Measurements from ENCODE around the gene LILRB5. TPM values are rescaled to one million over a fixed set of nuclear protein-coding genes. Genes with fewer than 3 reads are reported as not detected.

The LILRB5 gene
- total and polyA plus RNA-seq, 2 of the 8 experiments (the other 6 are each of a cell fraction or from before 2014, with no cell fraction given), result 0.05 TPM; not detected in 1

- no peak for TF ChIP-seq E2F6 (IDR thresholded peaks at IDR 0.05)
- no peak for TF ChIP-seq SUZ12 (IDR thresholded peaks at IDR 0.05; ENCODE audit: low read length)
- TF ChIP-seq EZH2 (IDR thresholded peaks at IDR 0.05; ENCODE audit: low read depth, low read length, severe bottlenecking), result no peak
Measured at GRCh38 chr19:54252243-54252642, 4.8 kb downstream of the LILRB5 start (continued).

Measured in H1 (cell line).